ENCODE results near the gene ZNF415. TPM values are rescaled to one million over a fixed set of nuclear protein-coding genes. Genes with fewer than 3 reads are reported as not detected.

Gene ZNF415
- polyA plus RNA-seq, 1 donor (not counting 4 experiments of a cell fraction or from before 2014, with no cell fraction given): 5.2 TPM

- Histone ChIP-seq H3K79me2 (ENCODE audit: control insufficient read depth, insufficient read depth, low read length) (peaks cover 5% of the 10 kb centered on the region), H3K27ac (ENCODE audit: control insufficient read depth, insufficient read depth, low read length) (no peak overlapping the region), H3K4me2 (ENCODE audit: control insufficient read depth, extremely low read depth, insufficient read depth, low read depth, low read length) (no peak overlapping the region), H3K9ac (ENCODE audit: control insufficient read depth, extremely low read depth, insufficient read depth, low read length) (no peak overlapping the region), H3K9me1 (ENCODE audit: control insufficient read depth, extremely low read depth, insufficient read depth, low read length) (no peaks in the 10 kb centered on the region), H3K9me3 (ENCODE audit: control insufficient read depth, low read depth, low read length) (no peaks in the 10 kb centered on the region), H4K20me1 (ENCODE audit: control insufficient read depth, extremely low read depth, insufficient read depth, low read length) (no peaks in the 10 kb centered on the region), H3K4me1 (ENCODE audit: control insufficient read depth, extremely low read depth, insufficient read depth, low read length) (no peaks in the 10 kb centered on the region), H2AFZ (ENCODE audit: control insufficient read depth, low read length) (no peak overlapping the region), H3K27me3 (ENCODE audit: control insufficient read depth, extremely low read depth, insufficient read depth, low read length) (no peaks in the 10 kb centered on the region), H3K36me3 (ENCODE audit: control insufficient read depth in 2 of 2, extremely low read depth in 1 of 2, insufficient read depth in 2 of 2, low read length in 2 of 2) (peaks cover 10 to 22% of the 10 kb centered on the region in 2 experiments), H3K4me3 (ENCODE audit: control insufficient read depth in 2 of 3, extremely low read depth in 1 of 3, insufficient read depth in 2 of 3, low read depth in 1 of 3, low read length in 3 of 3) (no peak overlapping the region)
- no peak for DNase-seq (ENCODE audit: low read depth, low spot score)
- dilution Hi-C loops (cut with MboI; ENCODE audit: extremely low pct_ligation_motif_present, low sequenced_read_pairs): no loop called here
- no peak for FAIRE-seq
- TF ChIP-seq CTCF (optimal IDR thresholded peaks at IDR 0.05 in 1 of 3, IDR thresholded peaks at IDR 0.05 in 1 of 3, conservative IDR thresholded peaks at IDR 0.05 in 1 of 3; ENCODE audit: extremely low read depth in 1 of 3, insufficient read depth in 2 of 3, low read length in 3 of 3): no peak
- no peak for TF ChIP-seq EZH2 (IDR thresholded peaks at IDR 0.05; ENCODE audit: low read length)
These were observed 41.1 kb downstream of the ZNF415 start for GRCh38 chr19:53091413-53092254.

GRCh38 chr19:53088091-53088490, 44.6 kb downstream of the ZNF415 start:
- Histone ChIP-seq H3K36me3 (ENCODE audit: control insufficient read depth in 2 of 2, extremely low read depth in 1 of 2, insufficient read depth in 2 of 2, low read length in 2 of 2) (peaks cover 26 to 30% of the 10 kb centered on the region in 2 experiments), H3K27me3 (ENCODE audit: control insufficient read depth, extremely low read depth, insufficient read depth, low read length) (no peaks in the 10 kb centered on the region), H3K4me2 (ENCODE audit: control insufficient read depth, extremely low read depth, insufficient read depth, low read depth, low read length) (no peak overlapping the region), H3K4me1 (ENCODE audit: control insufficient read depth, extremely low read depth, insufficient read depth, low read length) (no peaks in the 10 kb centered on the region), H3K9me1 (ENCODE audit: control insufficient read depth, extremely low read depth, insufficient read depth, low read length) (no peaks in the 10 kb centered on the region), H3K4me3 (ENCODE audit: control insufficient read depth in 2 of 3, extremely low read depth in 1 of 3, insufficient read depth in 2 of 3, low read depth in 1 of 3, low read length in 3 of 3) (no peak overlapping the region), H3K9me3 (ENCODE audit: control insufficient read depth, low read depth, low read length) (no peaks in the 10 kb centered on the region), H3K9ac (ENCODE audit: control insufficient read depth, extremely low read depth, insufficient read depth, low read length) (no peak overlapping the region), H4K20me1 (ENCODE audit: control insufficient read depth, extremely low read depth, insufficient read depth, low read length) (no peaks in the 10 kb centered on the region), H2AFZ (ENCODE audit: control insufficient read depth, low read length) (no peak overlapping the region), H3K79me2 (ENCODE audit: control insufficient read depth, insufficient read depth, low read length) (no peaks in the 10 kb centered on the region), H3K27ac (ENCODE audit: control insufficient read depth, insufficient read depth, low read length) (no peak overlapping the region)
- TF ChIP-seq EZH2 (IDR thresholded peaks at IDR 0.05; ENCODE audit: low read length) (no peak), CTCF (optimal IDR thresholded peaks at IDR 0.05 in 1 of 3, IDR thresholded peaks at IDR 0.05 in 1 of 3, conservative IDR thresholded peaks at IDR 0.05 in 1 of 3; ENCODE audit: extremely low read depth in 1 of 3, insufficient read depth in 2 of 3, low read length in 3 of 3) (no peak)
- dilution Hi-C loops (cut with MboI; ENCODE audit: extremely low pct_ligation_motif_present, low sequenced_read_pairs): no loop called here
- DNase-seq (ENCODE audit: low read depth, low spot score): no peak
- no peak for FAIRE-seq
